Sigmoid colon (tissue), 7 donors: ENCODE results near the gene HOXD11. TPM values are rescaled to one million over a fixed set of nuclear protein-coding genes. Genes with fewer than 3 reads are reported as not detected.

ENCODE experiments used
- DNase-seq: peaks from one replicate; pipeline ENCODE4 v3.0.0-alpha.2; 2019
- H3K27ac ChIP-seq, 4 donors: fragments of 200-600 bp; sonication (generic); one replicate each; pipeline ENCODE4 v1.5.1; 2016 to 2019; ENCODE audit warnings: mild to moderate bottlenecking in 1 of 4
- H3K27me3 ChIP-seq, 3 donors: fragments of 200-600 bp; sonication (generic); one replicate each; pipeline ENCODE4 v1.5.1; 2019; ENCODE audit warnings: mild to moderate bottlenecking in 1 of 3
- H3K36me3 ChIP-seq, 4 donors: fragments of 200-600 bp; sonication (generic); one replicate each; pipeline ENCODE4 v1.5.1; 2016 to 2019
- H3K4me1 ChIP-seq, 4 donors: fragments of 200-600 bp; sonication (generic); one replicate each; pipeline ENCODE4 v1.5.1; 2017 to 2019
- H3K4me3 ChIP-seq, 4 donors: fragments of 200-600 bp; sonication (generic); one replicate each; pipeline ENCODE4 v1.5.1; 2017 to 2019; ENCODE audit warnings: mild to moderate bottlenecking in 2 of 4, moderate library complexity in 1 of 4
- H3K9me3 ChIP-seq, 4 donors: fragments of 200-600 bp in 3 of 4; sonication (generic) in 3 of 4; one replicate each; pipeline versions ENCODE4 v1.5.1 to v1.6.1; 2013 to 2019
- CTCF ChIP-seq, 4 experiments: fragments of 450-650 bp in 3 of 4; fragments of 200-600 bp in 1 of 4; IDR thresholded peaks; one replicate each; pipeline ENCODE4 v1.5.1; 2016 to 2019; ENCODE audit warnings: antibody characterized with exemption in 4 of 4, mild to moderate bottlenecking in 3 of 4, moderate library complexity in 2 of 4
- EP300 ChIP-seq, 4 donors: sonication (generic); formaldehyde crosslinking; IDR thresholded peaks; one replicate each; pipeline ENCODE4 v1.6.1; 2017; ENCODE audit warnings: antibody characterized with exemption in 4 of 4
- POLR2A ChIP-seq, 2 donors: fragments of 450-650 bp; IDR thresholded peaks; one replicate each; pipeline ENCODE4 v1.6.1; 2016; ENCODE audit warnings: antibody characterized with exemption in 2 of 2, mild to moderate bottlenecking in 2 of 2, moderate library complexity in 2 of 2
- POLR2AphosphoS5 ChIP-seq, 4 donors: sonication (generic); formaldehyde crosslinking; IDR thresholded peaks; one replicate each; pipeline ENCODE4 v1.6.1; 2017; ENCODE audit warnings: antibody characterized with exemption in 4 of 4
- WGBS, 2 donors: extraction: QIAGEN DNeasy Blood & Tissue Kit; methylation state at CpG; one replicate each; pipeline ENCODE4 v1.1.7; 2013; 5-methylcytosine and 5-hydroxymethylcytosine counted together
- intact Hi-C: fragments of 100-400 bp; cut with DNase I; formaldehyde crosslinking; loops from one replicate; pipeline ENCODE4 v1.15.1; 2023
- polyA plus RNA-seq, 3 donors: library from polyadenylated mRNA; stranded (reverse); fragments of 200-250 nt; gene quantifications; one replicate each; pipeline ENCODE4 v1.2.3, GENCODE V29; 2013
- total RNA-seq, 4 donors: library from RNA; depleted of rRNA; stranded (reverse); fragments of >200 nt; gene quantifications; one replicate each; pipeline ENCODE4 v1.1.0, GENCODE V29; 2016
- donor health status: healthy with polysubstance abuse.
- donor health status: Bipolar disorder and iron deficiency.
- donor health status: healthy.

HOXD11 gene
- total and polyA plus RNA-seq, 7 donors: 0.69 to 39.3 (median 18.3) TPM

DNA sequence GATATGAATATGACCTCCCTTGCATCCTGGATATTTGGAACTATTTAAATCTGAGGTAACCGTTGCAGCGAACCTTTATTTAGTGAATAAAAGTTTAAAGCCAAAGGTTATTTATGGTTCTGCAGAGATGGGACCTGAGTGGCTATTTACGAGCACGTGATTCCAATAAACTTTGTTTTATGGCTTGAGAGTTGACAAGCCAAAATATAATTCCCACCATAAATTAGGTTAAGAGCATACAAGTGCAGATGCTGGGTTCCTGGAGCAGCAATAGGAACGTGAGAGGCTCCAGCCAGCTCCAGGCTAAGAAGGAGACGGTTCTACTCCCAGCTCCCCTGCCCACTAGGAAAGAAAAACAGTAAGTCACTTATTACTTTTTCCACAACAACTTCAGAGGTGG is 39.0 kb downstream of the HOXD11 start:
- intact Hi-C loops: loop anchor here (10.0 kb wide), 1 partner anchor 669 kb away; no protein-coding TSS in a partner anchor
- no peak overlapping the region for H3K4me3 ChIP-seq
- 7 to 24% methylated on average over 6 of the region's 6 CpGs for WGBS, 2 donors

DNA sequence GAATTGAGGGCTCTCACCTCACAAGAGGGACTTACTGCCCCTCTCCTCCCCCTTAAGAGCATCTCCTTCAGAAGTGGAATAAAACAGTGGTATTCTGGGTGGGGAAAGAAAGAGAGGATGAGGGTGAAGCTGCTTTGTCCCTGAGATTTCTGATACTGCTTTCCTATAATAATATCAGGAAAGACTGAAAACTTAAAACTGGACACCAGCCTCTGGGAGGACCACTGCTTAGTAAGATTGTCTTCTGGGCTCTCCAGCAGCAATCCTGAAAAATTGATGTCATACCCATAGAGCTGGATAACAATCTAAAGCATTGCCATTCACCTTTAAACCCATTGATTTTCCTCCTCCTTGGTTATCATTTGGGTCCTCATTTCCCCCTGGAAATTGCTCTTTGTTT is 39.6 kb downstream of the HOXD11 start:
- Histone ChIP-seq H3K4me1 (peaks cover 0 to 8% (median 1%) of the 10 kb centered on the region in 4 donors), H3K36me3 (no peaks in the 10 kb centered on the region), H3K4me3 (no peak overlapping the region), H3K27ac (no peak overlapping the region), H3K9me3 (no peaks in the 10 kb centered on the region), H3K27me3 (peaks cover 9 to 76% (median 58%) of the 10 kb centered on the region in 3 donors)
- intact Hi-C loops: loop anchor here (10.0 kb wide), 1 partner anchor 668 kb away; no protein-coding TSS in a partner anchor
- no peak for DNase-seq
- no peak for TF ChIP-seq CTCF (IDR thresholded peaks at IDR 0.05)
- no peak for TF ChIP-seq EP300 (IDR thresholded peaks at IDR 0.05)
- TF ChIP-seq POLR2A (IDR thresholded peaks at IDR 0.05): no peak
- no peak for TF ChIP-seq POLR2AphosphoS5 (IDR thresholded peaks at IDR 0.05)

More for the DNA sequence above, 39.0 kb downstream of the HOXD11 start:
- TF ChIP-seq EP300 (IDR thresholded peaks at IDR 0.05) (no peak), CTCF (IDR thresholded peaks at IDR 0.05) (no peak), POLR2A (IDR thresholded peaks at IDR 0.05) (no peak), POLR2AphosphoS5 (IDR thresholded peaks at IDR 0.05) (peak in 1 of 4 donors; percentile 11)
- Histone ChIP-seq H3K27ac (no peak overlapping the region), H3K4me1 (peaks cover 0 to 8% (median under 1%) of the 10 kb centered on the region in 4 donors), H3K36me3 (no peaks in the 10 kb centered on the region), H3K27me3 (peaks cover 7 to 70% (median 55%) of the 10 kb centered on the region in 3 donors), H3K9me3 (no peaks in the 10 kb centered on the region)
- no peak for DNase-seq

GRCh38 chr2:176147210-176147799 is 40.2 kb downstream of the HOXD11 start:
- Histone ChIP-seq H3K27me3 (peaks cover 12 to 82% (median 62%) of the 10 kb centered on the region in 3 donors), H3K36me3 (no peaks in the 10 kb centered on the region), H3K9me3 (no peaks in the 10 kb centered on the region), H3K27ac (no peak overlapping the region), H3K4me1 (peaks cover 0 to 8% (median 2%) of the 10 kb centered on the region in 4 donors), H3K4me3 (no peak overlapping the region)
- DNase-seq: no peak
- intact Hi-C loops: loop anchor here (10.0 kb wide), 1 partner anchor 667 kb away; no protein-coding TSS in a partner anchor
- WGBS, 2 donors: 56 to 88% methylated on average over 32 of the region's 32 CpGs
- no peak for TF ChIP-seq POLR2A (IDR thresholded peaks at IDR 0.05)
- TF ChIP-seq EP300 (IDR thresholded peaks at IDR 0.05): no peak
- no peak for TF ChIP-seq CTCF (IDR thresholded peaks at IDR 0.05)
- no peak for TF ChIP-seq POLR2AphosphoS5 (IDR thresholded peaks at IDR 0.05)

- H3K27me3 ChIP-seq: peaks cover 12 to 89% (median 65%) of the 10 kb centered on the region in 3 donors
- TF ChIP-seq EP300 (IDR thresholded peaks at IDR 0.05) (no peak), CTCF (IDR thresholded peaks at IDR 0.05) (no peak), POLR2AphosphoS5 (IDR thresholded peaks at IDR 0.05) (no peak), POLR2A (IDR thresholded peaks at IDR 0.05) (no peak)
- H3K36me3 ChIP-seq: peaks cover 0 to 6% (median 0%) of the 10 kb centered on the region in 4 donors
- H3K4me1 ChIP-seq: peaks cover 0 to 8% (median 2%) of the 10 kb centered on the region in 4 donors
- no peak overlapping the region for H3K4me3 ChIP-seq
- H3K27ac ChIP-seq: no peak overlapping the region
- H3K9me3 ChIP-seq: no peaks in the 10 kb centered on the region
- WGBS, 2 donors: 54 to 76% methylated on average over 31 of the region's 31 CpGs
- intact Hi-C loops: loop anchor here (10.0 kb wide), 1 partner anchor 667 kb away; no protein-coding TSS in a partner anchor
- DNase-seq: no peak
Observed at GRCh38 chr2:176147800-176148496, 40.9 kb downstream of the HOXD11 start.
